ENCODE results near the gene STX18.

DNA sequence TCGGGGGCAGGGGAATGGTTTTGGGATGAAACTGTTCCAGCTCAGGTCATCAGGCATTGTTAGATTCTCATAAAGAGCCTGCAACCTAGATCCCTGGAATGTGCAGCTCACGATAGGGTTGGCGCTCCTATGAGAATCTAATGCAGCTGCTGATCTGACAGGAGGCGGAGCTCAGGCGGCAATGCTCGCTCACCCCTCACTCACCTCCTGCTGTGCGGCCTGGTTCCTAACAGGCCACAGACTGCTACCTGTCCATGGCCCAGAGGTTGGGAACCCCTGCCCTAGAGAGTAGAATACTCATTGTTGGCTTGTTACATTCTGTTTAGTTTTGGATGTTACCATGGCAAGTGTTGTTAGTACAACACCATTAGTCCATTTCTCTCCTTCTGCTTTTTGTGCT lies 40.8 kb upstream of the STX18 start:
- TF ChIP-seq, protein P1, sequence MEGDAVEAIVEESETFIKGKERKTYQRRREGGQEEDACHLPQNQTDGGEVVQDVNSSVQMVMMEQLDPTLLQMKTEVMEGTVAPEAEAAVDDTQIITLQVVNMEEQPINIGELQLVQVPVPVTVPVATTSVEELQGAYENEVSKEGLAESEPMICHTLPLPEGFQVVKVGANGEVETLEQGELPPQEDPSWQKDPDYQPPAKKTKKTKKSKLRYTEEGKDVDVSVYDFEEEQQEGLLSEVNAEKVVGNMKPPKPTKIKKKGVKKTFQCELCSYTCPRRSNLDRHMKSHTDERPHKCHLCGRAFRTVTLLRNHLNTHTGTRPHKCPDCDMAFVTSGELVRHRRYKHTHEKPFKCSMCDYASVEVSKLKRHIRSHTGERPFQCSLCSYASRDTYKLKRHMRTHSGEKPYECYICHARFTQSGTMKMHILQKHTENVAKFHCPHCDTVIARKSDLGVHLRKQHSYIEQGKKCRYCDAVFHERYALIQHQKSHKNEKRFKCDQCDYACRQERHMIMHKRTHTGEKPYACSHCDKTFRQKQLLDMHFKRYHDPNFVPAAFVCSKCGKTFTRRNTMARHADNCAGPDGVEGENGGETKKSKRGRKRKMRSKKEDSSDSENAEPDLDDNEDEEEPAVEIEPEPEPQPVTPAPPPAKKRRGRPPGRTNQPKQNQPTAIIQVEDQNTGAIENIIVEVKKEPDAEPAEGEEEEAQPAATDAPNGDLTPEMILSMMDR (IDR thresholded peaks at IDR 0.05 in 4 of 5, conservative IDR thresholded peaks at IDR 0.05 in 1 of 5) = no peak
- TF ChIP-seq POLR2A (IDR thresholded peaks at IDR 0.05) = no peak
